HG02759 (cell line): Measurements from ENCODE around the gene USP17L5.
"Not testable (repeated sequence)": the region's sequence is repeated elsewhere in the genome, so short reads cannot be mapped to it uniquely, and the experiment has no call there.

Source experiments
- ATAC-seq: cut with Tn5 transposase; IDR thresholded peaks from one replicate; pipeline ENCODE4 v1.9.1; 2021; ENCODE audit warnings: mild to moderate bottlenecking, moderate library complexity; ENCODE audit not compliant: unreplicated experiment

Gene USP17L5

GRCh38 chr4:9339103-9339502, at the start of gene USP17L5:
Gene USP17L5, plus strand, starts transcription at chr4:9339403. Its CDS starts 0 bp downstream, at chr4:9339403.
- ATAC-seq = not testable (repeated sequence)

- ATAC-seq = not testable (repeated sequence)
These were observed 15.0 kb upstream of the USP17L5 start for GRCh38 chr4:9324191-9324590.

GRCh38 chr4:9324865-9325264, 14.3 kb upstream of the USP17L5 start, which contains the start of gene USP17L24:
Gene USP17L24, plus strand, starts transcription at chr4:9325165. Its CDS starts 0 bp downstream, at chr4:9325165.
- ATAC-seq = not testable (repeated sequence)

- ATAC-seq = not testable (repeated sequence)
These were observed 9.6 kb upstream of the USP17L5 start, which contains the start of gene USP17L25 for GRCh38 chr4:9329611-9330010. Gene USP17L25, plus strand, starts transcription at chr4:9329911. Its CDS starts 0 bp downstream, at chr4:9329911.

GRCh38 chr4:9334358-9334757, 4.8 kb upstream of the USP17L5 start, which contains the start of gene USP17L26:
Gene USP17L26, plus strand, starts transcription at chr4:9334658. Its CDS starts 0 bp downstream, at chr4:9334658.
- ATAC-seq = not testable (repeated sequence)

GRCh38 chr4:9343848-9344247, 4.6 kb downstream of the USP17L5 start, which contains the start of gene USP17L27:
Gene USP17L27, plus strand, starts transcription at chr4:9344148. Its CDS starts 0 bp downstream, at chr4:9344148.
- ATAC-seq = not testable (repeated sequence)

GRCh38 chr4:9348593-9348992, 9.4 kb downstream of the USP17L5 start, which contains the start of gene USP17L28:
Gene USP17L28, plus strand, starts transcription at chr4:9348893. Its CDS starts 0 bp downstream, at chr4:9348893.
- not testable (repeated sequence) for ATAC-seq

- not testable (repeated sequence) for ATAC-seq
These were observed 11.7 kb downstream of the USP17L5 start for GRCh38 chr4:9350866-9351265.

- ATAC-seq = not testable (repeated sequence)
These were observed 14.1 kb downstream of the USP17L5 start, which contains the start of gene USP17L29 for GRCh38 chr4:9353338-9353737. Gene USP17L29, plus strand, starts transcription at chr4:9353638. Its CDS starts 0 bp downstream, at chr4:9353638.

- ATAC-seq = not testable (repeated sequence)
These were observed 23.6 kb downstream of the USP17L5 start, which contains the start of gene USP17L30 for GRCh38 chr4:9362829-9363228. Gene USP17L30, plus strand, starts transcription at chr4:9363129. Its CDS starts 0 bp downstream, at chr4:9363129.

- ATAC-seq = not testable (repeated sequence)
These were observed 40.7 kb downstream of the USP17L5 start for GRCh38 chr4:9379881-9380280.

GRCh38 chr4:9381012-9381534, 41.9 kb downstream of the USP17L5 start:
- not testable (repeated sequence) for ATAC-seq

GRCh38 chr4:9384126-9384525, 44.9 kb downstream of the USP17L5 start:
- no peak for ATAC-seq

GRCh38 chr4:9389001-9389400, 49.8 kb downstream of the USP17L5 start:
- ATAC-seq = not testable (repeated sequence)
